ENCODE measurements around the gene SVEP1. TPM values are rescaled to one million over a fixed set of nuclear protein-coding genes. Genes with fewer than 3 reads are reported as not detected.

Gene SVEP1
- total RNA-seq, 1 experiment from 2014 or later, result 0.05 TPM

- DNase-seq (ENCODE audit: low read depth, low spot score), result no peak
- H3K36me3 ChIP-seq (ENCODE audit: control insufficient read depth, insufficient read depth, low read length), result no peaks in the 10 kb centered on the region
- no peaks in the 10 kb centered on the region for H3K27me3 ChIP-seq (ENCODE audit: control insufficient read depth, insufficient read depth, low read length)
- H3K27ac ChIP-seq (ENCODE audit: low read length), result no peak overlapping the region
- no peaks in the 10 kb centered on the region for H3K4me1 ChIP-seq (ENCODE audit: control insufficient read depth, insufficient read depth, low read length)
- no peaks in the 10 kb centered on the region for H3K9me3 ChIP-seq (ENCODE audit: control insufficient read depth, insufficient read depth, low read depth, low read length)
- CTCF ChIA-PET, result no interaction called here
- in situ Hi-C loops (cut with HindIII; ENCODE audit: low pct_unique_long_range_greater_than_20kb, low sequenced_read_pairs), result no loop called here
- TF ChIP-seq REST (IDR thresholded peaks at IDR 0.05; ENCODE audit: insufficient read depth in 1 of 2, low read depth in 2 of 2, low read length in 1 of 2) (no peak), TCF7L2 (IDR thresholded peaks at IDR 0.05; ENCODE audit: low read depth, low read length) (no peak), POLR2AphosphoS5 (IDR thresholded peaks at IDR 0.05; ENCODE audit: low read depth, low read length) (no peak), CTCF (IDR thresholded peaks at IDR 0.05) (no peak), SIN3A (IDR thresholded peaks at IDR 0.05; ENCODE audit: borderline replicate concordance, insufficient read depth, low read depth, low read length) (no peak)
- no peak for ATAC-seq
- POLR2A ChIA-PET, result no interaction called here
- no peak overlapping the region for H3K4me3 ChIP-seq (ENCODE audit: low read depth in 2 of 2, low read length in 2 of 2)
- no TSS peak for BruUV-seq (replicated peaks)
- intact Hi-C loops (cut with micrococcal nuclease; ENCODE audit: unreplicated experiment), result no loop called here
Observed at GRCh38 chr9:110329639-110330230, 249.8 kb downstream of the SVEP1 start.

- ChIA-PET CTCF (no interaction called here), POLR2A (no interaction called here)
- BruUV-seq (replicated peaks), result no TSS peak
- Histone ChIP-seq H3K36me3 (ENCODE audit: control insufficient read depth, insufficient read depth, low read length) (no peaks in the 10 kb centered on the region), H3K4me1 (ENCODE audit: control insufficient read depth, insufficient read depth, low read length) (no peaks in the 10 kb centered on the region), H3K4me3 (ENCODE audit: low read depth in 2 of 2, low read length in 2 of 2) (no peak overlapping the region), H3K27me3 (ENCODE audit: control insufficient read depth, insufficient read depth, low read length) (no peaks in the 10 kb centered on the region), H3K27ac (ENCODE audit: low read length) (no peak overlapping the region), H3K9me3 (ENCODE audit: control insufficient read depth, insufficient read depth, low read depth, low read length) (no peaks in the 10 kb centered on the region)
- DNase-seq (ENCODE audit: low read depth, low spot score), result no peak
- intact Hi-C loops (cut with micrococcal nuclease; ENCODE audit: unreplicated experiment), result no loop called here
- ATAC-seq, result no peak
- in situ Hi-C loops (cut with HindIII; ENCODE audit: low pct_unique_long_range_greater_than_20kb, low sequenced_read_pairs), result no loop called here
- TF ChIP-seq CTCF (IDR thresholded peaks at IDR 0.05) (no peak), SIN3A (IDR thresholded peaks at IDR 0.05; ENCODE audit: borderline replicate concordance, insufficient read depth, low read depth, low read length) (no peak), REST (IDR thresholded peaks at IDR 0.05; ENCODE audit: insufficient read depth in 1 of 2, low read depth in 2 of 2, low read length in 1 of 2) (no peak), POLR2AphosphoS5 (IDR thresholded peaks at IDR 0.05; ENCODE audit: low read depth, low read length) (no peak), TCF7L2 (IDR thresholded peaks at IDR 0.05; ENCODE audit: low read depth, low read length) (no peak)
Observed at GRCh38 chr9:110328763-110329162, 250.8 kb downstream of the SVEP1 start.
